K562 (cell line): ENCODE results near the gene FASTK.
A peak's percentile ranks its signal among the peaks of the same experiment; 100 is the strongest.

Experiments
- CSDE1 ChIP-seq, 2 experiments: fragments of 450-650 bp; IDR thresholded peaks; 2 replicates each; pipeline ENCODE4 v1.6.1; 2016; ENCODE audit warnings: mild to moderate bottlenecking in 1 of 2
- E2F6 ChIP-seq, 2 experiments: IDR thresholded peaks; 2 replicates each; pipeline ENCODE4 v1.6.1; 2011; ENCODE audit warnings: borderline replicate concordance in 1 of 2, control low read depth in 1 of 2, low read depth in 1 of 2, low read length in 1 of 2, mild to moderate bottlenecking in 1 of 2, mixed read lengths in 1 of 2, moderate library complexity in 1 of 2; ENCODE audit not compliant: insufficient read depth in 1 of 2, insufficient read length in 1 of 2, poor library complexity in 1 of 2, severe bottlenecking in 1 of 2; ENCODE audit errors: extremely low read depth in 1 of 2
- TAF15 ChIP-seq: fragments of 200-400 bp; formaldehyde crosslinking; IDR thresholded peaks from 2 replicates; pipeline ENCODE4 v1.6.1; 2017; ENCODE audit warnings: mild to moderate bottlenecking, low read depth, low read length, moderate library complexity
- TCF7L2 ChIP-seq: fragments of 150-350 bp; IDR thresholded peaks from 2 replicates; pipeline ENCODE4 v1.6.1; 2016; ENCODE audit warnings: low read depth, mild to moderate bottlenecking, low read length, moderate library complexity
- TFAP4 ChIP-seq: sonication (generic); formaldehyde crosslinking; IDR thresholded peaks from 2 replicates; pipeline ENCODE4 v1.8.0; 2022; ENCODE audit warnings: missing genetic modification reagents, mild to moderate bottlenecking, moderate library complexity, borderline replicate concordance
- ZFP1 ChIP-seq: fragments of 450-650 bp; formaldehyde crosslinking; IDR thresholded peaks from 2 replicates; pipeline ENCODE4 v1.4.0; 2020; ENCODE audit warnings: mild to moderate bottlenecking, mixed read lengths
- ZKSCAN8 ChIP-seq: fragments of 200-800 bp; sonication (Bioruptor generic); IDR thresholded peaks from 2 replicates; pipeline ENCODE4 v1.6.1; 2016; ENCODE audit warnings: missing genetic modification characterization, missing compliant biosample characterization
- ZNF24 ChIP-seq: fragments of 450-650 bp; IDR thresholded peaks from 2 replicates; pipeline ENCODE4 v1.6.1; 2016
- ZNF584 ChIP-seq: fragments of 200-800 bp; sonication (Bioruptor generic); IDR thresholded peaks from 2 replicates; pipeline ENCODE4 v1.6.1; 2016; ENCODE audit warnings: low read depth, mild to moderate bottlenecking, missing genetic modification characterization, missing compliant biosample characterization
- ZNF740 ChIP-seq, 3 experiments: fragments of 200-800 bp in 1 of 3; sonication (Bioruptor generic) in 1 of 3; sonication (generic) in 1 of 3; formaldehyde crosslinking in 1 of 3; IDR thresholded peaks; 2 replicates each; pipeline versions ENCODE4 v1.6.1 to v1.8.0; 2016 to 2022; ENCODE audit warnings: mild to moderate bottlenecking in 2 of 3, missing compliant biosample characterization in 2 of 3, missing genetic modification characterization in 2 of 3, missing genetic modification reagents in 1 of 3

- TF ChIP-seq TCF7L2 (no peak), ZKSCAN8 (CRISPR knock-in tag) (no peak), TFAP4 (no peak), ZFP1 (CRISPR knock-in tag) (no peak), ZNF24 (no peak), ZNF584 (CRISPR knock-in tag) (no peak), ZNF740 (CRISPR knock-in tag; IDR thresholded peaks at IDR 0.05) (no peak), ZNF740 (tag; IDR thresholded peaks at IDR 0.05) (no peak), TAF15 (0 out of 2 replicates have a peak, but pooled peaks have one; percentile 72), CSDE1 (IDR thresholded peaks at IDR 0.05) (no peak), E2F6 (IDR thresholded peaks at IDR 0.05; ENCODE audit: borderline replicate concordance in 1 of 2, extremely low read depth in 1 of 2, insufficient read depth in 1 of 2, insufficient read length in 1 of 2, low read depth in 1 of 2, low read length in 1 of 2, poor library complexity in 1 of 2, severe bottlenecking in 1 of 2) (no peak)
Observed at GRCh38 chr7:151110236-151110940, 29.8 kb upstream of the FASTK start.
